Measurements from ENCODE around the gene BAK1.

- TF ChIP-seq, protein P1, sequence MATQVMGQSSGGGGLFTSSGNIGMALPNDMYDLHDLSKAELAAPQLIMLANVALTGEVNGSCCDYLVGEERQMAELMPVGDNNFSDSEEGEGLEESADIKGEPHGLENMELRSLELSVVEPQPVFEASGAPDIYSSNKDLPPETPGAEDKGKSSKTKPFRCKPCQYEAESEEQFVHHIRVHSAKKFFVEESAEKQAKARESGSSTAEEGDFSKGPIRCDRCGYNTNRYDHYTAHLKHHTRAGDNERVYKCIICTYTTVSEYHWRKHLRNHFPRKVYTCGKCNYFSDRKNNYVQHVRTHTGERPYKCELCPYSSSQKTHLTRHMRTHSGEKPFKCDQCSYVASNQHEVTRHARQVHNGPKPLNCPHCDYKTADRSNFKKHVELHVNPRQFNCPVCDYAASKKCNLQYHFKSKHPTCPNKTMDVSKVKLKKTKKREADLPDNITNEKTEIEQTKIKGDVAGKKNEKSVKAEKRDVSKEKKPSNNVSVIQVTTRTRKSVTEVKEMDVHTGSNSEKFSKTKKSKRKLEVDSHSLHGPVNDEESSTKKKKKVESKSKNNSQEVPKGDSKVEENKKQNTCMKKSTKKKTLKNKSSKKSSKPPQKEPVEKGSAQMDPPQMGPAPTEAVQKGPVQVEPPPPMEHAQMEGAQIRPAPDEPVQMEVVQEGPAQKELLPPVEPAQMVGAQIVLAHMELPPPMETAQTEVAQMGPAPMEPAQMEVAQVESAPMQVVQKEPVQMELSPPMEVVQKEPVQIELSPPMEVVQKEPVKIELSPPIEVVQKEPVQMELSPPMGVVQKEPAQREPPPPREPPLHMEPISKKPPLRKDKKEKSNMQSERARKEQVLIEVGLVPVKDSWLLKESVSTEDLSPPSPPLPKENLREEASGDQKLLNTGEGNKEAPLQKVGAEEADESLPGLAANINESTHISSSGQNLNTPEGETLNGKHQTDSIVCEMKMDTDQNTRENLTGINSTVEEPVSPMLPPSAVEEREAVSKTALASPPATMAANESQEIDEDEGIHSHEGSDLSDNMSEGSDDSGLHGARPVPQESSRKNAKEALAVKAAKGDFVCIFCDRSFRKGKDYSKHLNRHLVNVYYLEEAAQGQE (IDR thresholded peaks at IDR 0.05; ENCODE audit: insufficient replicate concordance, low read depth) = no peak
- no peak for TF ChIP-seq CTCF (IDR thresholded peaks at IDR 0.05; ENCODE audit: insufficient read depth, low read length)
- TF ChIP-seq POLR2AphosphoS5 (IDR thresholded peaks at IDR 0.05; ENCODE audit: low read depth) = no peak
- TF ChIP-seq SPI1 (IDR thresholded peaks at IDR 0.05; ENCODE audit: borderline replicate concordance, low read depth) = no peak
Observed at GRCh38 chr6:33540768-33541167, 39.3 kb downstream of the BAK1 start.

Data from HL-60 (cell line).